ENCODE results near the gene LTBP1.

The LTBP1 gene

DNA sequence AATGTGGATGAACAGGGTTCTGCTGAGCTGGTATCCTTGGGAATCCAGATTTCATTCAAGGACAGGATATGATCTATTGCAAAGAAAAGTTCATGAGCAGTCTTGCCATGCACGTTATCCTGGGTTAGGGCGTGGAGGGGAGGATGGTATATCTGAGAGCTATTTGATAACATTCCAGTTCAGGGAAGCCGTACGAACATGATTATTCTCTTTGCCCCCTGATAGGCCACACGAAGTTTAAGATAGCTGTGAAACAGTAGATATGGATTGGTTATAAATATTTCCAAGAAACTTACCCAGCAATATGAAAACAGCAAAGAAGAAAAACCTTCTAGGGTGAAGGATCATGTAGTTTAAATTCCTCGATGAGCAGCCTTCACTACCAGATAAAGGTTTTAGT is 171.9 kb downstream of the LTBP1 start:
- DNase-seq (ENCODE audit: low read depth): no peak

DNA sequence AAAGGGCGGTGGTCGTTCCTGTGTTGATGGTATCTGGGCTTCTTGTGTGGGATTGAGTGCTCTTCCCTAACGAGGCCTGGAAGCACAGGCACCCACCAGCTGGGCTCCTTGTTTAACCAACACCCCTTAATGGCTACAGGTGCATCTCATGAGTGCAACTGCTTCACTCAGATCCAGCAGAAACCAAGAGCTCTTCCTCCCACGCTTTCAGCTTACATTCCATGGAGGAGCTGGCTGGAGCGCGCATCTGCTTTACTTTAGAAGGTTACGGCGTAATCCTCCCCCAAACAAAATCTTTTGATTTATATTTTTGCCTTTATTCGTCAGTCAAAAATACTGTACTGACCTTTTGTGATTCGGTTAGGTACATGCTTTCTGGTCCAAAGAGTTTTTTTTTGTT is 174.7 kb downstream of the LTBP1 start:
- no peak for DNase-seq (ENCODE audit: low read depth)

DNA sequence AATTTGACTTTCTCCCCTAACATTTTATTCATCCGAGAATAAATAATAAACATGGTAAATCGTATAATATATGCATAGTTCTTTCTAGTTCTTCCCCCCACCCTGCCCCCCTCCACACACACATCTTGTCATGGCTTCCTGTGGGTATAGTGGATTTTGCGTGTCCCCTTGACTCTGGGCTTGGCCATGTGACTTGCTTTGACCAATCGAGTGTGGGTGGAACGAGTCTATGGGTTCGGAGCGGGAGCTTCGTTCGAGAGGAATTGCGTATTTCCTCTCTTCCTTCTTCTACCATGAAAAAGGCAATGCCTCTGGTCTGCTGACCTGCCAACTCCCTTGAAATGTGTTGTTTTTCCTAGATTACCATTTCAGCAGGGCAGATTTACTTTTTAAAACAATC is 175.2 kb downstream of the LTBP1 start:
- DNase-seq (ENCODE audit: low read depth): no peak

DNA sequence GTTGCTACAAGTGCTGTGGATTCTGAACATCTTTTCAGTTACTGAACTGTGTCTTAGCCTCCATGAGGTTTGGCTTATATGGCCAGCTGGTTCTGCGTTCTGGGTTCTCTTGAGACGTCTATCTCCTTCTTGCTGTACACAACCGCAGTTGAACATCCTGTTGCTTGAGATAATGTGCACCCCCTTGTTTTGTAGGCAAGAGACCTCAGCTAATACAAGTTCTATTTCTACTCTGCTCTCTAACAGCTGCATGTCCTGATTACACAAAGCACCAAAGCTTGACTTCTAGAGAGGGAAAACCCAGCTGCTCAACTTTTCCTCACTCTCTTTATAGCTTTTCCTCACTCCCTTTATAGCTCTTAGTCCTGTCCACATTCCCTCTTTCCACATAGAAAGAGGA is 176.0 kb downstream of the LTBP1 start:
- no peak for DNase-seq (ENCODE audit: low read depth)

DNA sequence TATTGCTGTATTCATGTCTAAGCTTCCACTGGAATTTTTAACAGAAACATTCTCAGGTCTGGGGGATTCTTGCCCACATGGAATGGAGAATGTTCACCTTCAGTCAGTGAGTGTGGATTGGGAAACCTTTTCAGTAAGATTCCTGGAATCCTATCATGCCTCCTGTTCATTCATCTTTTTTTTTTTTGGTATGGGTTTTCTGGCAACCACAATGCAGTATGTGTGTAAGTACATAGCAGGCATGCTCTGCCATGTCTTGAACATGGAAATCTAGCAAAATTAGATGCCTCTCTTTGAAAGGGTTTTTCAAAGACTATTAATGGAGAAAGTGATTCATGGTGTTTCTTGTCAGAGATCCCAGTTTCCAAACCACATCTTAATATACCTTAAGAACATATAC is 176.5 kb downstream of the LTBP1 start:
- DNase-seq (ENCODE audit: low read depth): no peak

DNA sequence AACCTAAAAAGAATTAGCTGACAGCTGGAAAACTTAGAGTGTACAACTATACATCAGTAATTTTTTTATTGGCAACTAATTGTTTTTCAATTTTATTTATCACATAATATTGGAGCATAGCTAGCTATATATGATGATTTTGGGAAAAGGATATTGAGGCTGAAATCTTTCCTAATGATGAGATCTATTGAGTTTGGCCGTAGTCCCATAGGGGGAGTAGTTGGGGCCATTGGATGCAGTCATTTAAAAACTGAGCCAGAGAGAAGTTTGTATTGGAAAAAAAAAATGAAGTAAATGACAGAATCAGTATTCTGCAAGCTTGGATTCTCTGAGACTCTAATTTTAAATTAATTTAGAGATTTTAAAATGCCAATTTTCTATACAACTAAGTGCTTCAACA is 179.8 kb downstream of the LTBP1 start:
- no peak for DNase-seq (ENCODE audit: low read depth)

DNA sequence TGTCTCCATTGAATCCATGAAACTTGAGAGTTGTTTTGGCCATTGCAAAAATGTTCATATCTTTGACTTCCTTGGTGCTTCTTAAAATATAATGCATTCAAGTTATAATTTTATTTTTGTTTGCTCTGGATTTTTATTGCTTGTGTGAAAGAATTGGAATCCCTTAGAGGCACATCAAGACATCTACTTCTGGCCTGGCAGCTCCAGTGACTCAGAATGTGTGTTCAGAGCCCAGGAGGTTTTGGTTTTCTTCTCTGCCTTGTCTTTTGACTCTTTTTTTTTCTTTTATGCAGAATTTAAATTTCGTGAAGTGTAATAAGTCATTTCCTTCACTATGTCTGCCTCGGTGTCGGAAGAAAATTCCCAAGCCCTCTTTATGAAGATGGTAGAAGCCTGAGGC is 180.2 kb downstream of the LTBP1 start:
- DNase-seq (ENCODE audit: low read depth): no peak

DNA sequence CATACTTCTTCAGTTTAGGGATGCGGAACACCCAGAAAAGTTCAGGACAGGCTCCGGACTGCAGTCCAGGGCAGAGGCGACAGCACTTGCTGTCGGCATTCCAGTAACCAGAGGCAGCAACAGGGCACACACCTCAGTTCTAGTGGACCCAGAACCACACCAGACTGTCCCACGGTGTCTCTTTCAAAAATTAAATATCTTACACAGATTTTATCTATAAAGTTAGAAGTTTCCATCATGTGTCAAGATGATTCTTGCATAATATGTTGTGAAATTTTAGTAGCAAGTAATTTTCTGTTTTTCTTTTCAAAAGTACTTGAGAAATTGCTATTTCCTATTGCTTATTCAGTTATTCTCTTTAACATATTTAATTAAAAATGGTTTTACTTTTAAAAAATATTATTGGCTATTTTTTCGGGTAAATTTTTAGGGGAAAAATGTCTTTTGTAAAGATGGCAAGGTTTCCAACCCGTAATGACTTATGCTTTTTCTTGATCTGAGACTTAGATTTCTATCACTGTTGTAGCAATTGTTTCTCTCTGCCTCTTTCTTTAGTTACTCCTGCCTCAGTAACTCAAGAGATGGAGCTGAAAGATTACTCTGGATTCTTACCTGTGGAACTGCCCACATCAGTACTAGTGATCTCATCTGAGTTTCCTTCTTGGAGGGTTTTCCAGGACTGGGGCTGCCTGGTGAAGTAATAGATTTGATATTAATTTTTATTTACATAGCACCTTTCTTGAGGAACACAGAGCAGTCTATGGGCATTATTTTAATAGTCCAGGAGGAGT is 182.7 kb downstream of the LTBP1 start:
- DNase-seq (ENCODE audit: low read depth): no peak

DNA sequence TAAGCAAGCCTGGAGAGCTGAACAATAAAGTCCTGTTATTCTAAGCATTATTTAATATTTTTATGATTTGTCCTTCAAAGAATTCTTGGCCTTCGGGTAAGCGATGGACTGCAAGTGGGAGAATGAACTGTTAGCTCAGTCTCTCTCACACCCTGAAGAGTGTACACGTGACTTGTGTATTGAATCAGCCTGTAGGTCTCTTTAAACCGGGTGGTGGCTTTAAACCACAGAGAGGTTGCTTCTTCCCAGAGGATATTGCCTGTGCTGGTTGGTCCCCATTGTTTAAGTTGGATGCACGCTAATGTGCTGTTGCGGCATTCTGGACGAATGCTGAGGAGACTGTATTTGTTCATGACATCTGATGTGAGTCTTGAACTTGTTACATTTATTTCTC is 183.3 kb downstream of the LTBP1 start:
- no peak for DNase-seq (ENCODE audit: low read depth)

DNA sequence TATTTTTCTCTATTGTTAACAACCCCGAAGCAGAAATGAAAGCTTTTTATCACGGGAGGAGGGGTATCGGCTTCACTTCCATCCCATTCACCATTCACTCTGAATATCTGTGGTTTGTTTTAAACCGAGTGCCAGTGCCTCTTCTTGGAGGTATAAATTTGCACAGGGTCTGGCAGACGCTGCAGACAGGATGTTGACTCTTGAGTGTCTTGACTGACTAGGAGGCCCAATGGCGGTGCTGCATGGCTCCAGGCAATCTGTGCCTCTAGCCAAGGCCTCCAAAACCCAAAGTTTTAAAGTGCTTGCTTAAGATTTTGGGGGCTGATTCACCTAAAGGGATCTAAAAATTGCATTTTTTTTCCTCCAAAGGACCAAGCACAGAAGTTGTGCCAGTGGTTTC is 183.8 kb downstream of the LTBP1 start:
- DNase-seq (ENCODE audit: low read depth): no peak

DNA sequence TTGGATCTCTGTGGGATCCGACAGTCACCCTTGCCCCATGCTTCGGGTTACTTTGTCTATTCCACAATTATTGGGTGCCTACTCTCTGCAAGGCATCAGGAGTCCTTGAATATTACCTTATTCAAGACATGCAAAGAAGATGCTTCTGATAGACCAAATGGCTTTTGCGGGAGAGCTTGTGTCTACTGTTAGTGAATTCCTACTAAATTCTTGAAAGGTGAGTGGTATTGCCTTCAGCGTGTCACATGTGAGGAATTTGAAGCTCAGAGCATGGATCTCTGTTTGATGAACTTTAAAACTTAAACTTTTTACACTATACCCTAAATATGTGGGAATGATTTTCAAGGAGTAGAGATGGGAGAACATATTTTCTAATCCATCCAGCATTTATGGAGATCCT is 184.4 kb downstream of the LTBP1 start:
- DNase-seq (ENCODE audit: low read depth): no peak

DNA sequence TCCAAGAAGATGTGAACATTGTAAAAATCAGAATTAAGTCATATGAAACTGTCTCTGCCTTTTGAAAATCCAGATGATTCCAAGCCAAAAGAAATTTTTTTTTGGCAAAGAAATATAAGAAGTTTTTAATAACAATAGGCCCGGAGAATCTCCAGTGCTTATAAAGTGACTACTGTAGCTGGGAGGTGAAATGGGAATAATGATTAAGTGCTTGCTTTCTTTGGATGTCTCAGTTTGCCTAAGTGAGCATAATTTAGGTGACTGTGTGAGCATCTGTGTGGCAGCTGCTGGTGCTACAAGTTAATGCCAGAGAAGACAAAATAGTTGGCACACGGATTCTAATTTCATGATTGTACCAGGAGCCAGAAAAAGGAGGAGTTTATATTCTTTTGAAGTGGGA is 185.0 kb downstream of the LTBP1 start:
- no peak for DNase-seq (ENCODE audit: low read depth)

DNA sequence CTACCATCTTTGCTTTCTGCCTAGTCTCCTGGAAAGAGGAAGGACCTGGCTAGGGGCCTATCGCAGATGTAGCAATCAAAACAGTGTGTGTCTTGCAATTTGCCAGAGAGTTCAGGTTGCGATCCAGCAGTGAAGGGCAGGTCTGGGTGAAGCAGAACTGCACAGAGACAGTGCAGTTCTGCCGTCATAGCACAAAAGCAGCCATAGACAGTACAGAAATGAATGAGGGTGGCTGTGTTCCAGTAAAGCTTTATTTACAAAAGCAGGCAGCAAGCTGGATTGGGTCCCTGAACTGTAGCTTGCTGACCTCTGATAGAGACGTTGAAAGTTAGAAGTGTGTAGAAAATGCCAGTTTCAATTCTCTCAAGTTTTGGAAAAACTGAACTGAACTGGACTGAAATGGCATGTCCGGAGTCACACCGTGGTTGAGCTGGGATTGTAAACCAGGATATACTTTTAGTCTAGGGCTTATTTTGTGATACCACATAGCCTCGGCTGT is 186.8 kb downstream of the LTBP1 start:
- DNase-seq (ENCODE audit: low read depth): no peak

DNA sequence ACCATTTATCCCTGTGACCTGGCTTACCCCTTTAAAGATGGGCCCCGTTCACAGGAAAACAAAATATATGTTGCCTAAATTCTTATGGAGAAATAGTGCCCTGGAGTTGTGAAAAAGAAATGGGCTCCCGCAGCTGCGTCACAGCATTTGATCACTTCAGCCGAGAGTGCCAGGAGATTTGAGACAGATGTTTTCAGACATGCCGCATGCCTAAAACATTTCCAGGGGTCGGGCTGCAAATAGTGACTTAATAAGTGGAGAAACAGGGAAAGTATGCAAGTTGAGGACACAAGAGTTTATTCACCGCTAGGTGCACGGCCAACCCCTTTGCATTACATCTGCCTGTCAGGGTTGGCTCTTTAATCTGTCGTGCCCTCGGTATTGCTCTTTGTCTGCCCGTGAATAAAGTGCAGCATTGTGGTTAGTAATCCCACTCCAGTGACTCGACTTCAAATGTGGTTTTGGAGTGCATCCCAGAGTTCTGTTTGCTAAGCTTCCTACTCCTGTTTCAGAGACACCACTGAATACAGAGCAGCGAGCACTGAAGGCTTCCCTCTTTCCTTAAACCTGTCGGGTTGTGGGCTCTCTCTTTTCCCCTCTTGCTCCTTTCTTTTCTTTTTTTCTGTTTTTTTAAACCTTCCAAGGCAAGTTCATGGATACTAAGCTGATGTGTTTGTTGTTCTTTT is 187.5 kb downstream of the LTBP1 start:
- DNase-seq (ENCODE audit: low read depth): peak; percentile 93

DNA sequence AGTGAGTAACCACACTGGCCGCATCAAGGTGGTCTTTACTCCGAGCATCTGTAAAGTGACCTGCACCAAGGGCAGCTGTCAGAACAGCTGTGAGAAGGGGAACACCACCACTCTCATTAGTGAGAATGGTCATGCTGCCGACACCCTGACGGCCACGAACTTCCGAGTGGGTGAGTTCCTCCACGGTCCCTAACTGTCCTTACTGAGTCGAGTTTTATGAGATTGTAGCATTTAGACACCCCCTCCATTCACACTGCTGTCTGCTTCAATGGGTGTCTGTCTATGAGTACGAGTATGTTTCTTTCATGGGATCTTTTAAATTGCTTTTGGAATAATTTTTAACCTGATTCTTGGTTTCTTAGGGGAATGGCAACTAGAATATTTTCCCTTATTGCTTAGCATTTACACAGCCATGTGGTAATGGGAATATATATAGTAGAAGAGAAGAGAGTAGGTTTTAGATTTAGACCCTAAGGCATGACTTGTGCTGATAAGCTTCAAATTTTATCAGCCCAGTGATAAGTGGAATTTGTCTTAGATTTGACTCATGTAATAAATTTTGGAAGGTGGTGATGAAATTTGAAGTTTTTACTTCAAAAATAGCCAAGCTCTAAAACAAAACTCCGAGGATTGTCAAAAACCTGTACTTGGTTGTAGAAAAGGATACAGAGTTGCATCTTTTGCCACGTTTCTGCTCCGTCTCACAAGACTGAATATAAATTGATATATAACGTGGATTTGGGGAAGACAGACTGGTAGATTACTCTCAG is 188.2 kb downstream of the LTBP1 start:
- DNase-seq (ENCODE audit: low read depth): no peak

DNA sequence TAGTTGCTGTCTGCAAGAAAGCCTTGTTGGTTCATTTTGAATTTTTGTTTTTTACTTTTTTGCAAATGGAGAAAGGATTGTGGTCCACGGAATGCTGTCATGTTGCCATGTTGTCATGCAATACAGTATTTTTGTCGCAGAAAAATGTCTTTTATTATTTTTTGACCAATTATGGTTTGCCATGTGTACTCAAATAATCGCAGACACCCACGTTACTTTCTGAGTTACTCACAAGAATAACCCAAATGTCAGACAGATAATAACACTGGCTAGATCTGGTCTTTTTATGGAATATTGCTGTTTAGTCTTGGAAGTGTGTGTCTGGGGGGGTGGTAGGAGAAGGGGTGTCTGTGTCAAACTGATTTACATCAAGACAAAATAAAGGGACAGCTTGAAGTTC is 188.9 kb downstream of the LTBP1 start:
- DNase-seq (ENCODE audit: low read depth): no peak

DNA sequence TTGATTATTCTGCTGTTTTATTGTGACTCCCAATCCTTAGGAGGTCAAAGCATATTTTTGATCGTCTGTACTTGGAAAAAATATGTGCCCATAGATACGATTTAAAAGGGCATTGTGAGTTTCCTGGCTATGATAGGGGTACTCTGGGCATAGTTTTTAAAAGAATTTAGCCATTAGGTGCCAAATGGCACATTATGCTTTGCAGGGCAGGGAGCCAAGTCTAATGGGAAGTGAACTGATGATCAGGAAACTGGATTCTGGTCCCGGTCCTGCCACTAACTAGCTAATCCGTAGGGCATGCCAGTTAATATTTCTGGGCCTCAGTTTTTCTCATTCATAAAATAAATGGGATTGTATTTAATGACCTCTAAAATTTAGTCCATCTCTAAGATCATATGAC is 189.3 kb downstream of the LTBP1 start:
- no peak for DNase-seq (ENCODE audit: low read depth)

DNA sequence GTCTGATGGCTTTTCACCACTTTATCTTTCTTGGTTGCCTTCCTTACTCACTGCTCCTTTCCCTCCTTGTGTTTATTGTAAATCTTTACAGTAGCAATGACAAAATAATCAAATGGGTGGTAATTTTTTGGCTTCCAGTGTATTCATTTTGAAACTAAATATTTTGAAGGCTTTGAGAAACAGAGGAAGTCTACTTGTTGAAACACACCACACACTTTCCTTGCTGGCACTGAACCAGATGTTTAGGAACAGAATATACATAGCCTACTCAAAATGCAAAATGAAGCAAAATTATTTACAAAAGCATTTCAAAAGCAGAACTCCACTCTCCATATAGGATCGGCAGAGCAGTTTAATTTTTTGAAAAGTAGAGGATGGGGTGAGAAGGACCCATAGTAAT is 189.8 kb downstream of the LTBP1 start:
- no peak for DNase-seq (ENCODE audit: low read depth)

DNA sequence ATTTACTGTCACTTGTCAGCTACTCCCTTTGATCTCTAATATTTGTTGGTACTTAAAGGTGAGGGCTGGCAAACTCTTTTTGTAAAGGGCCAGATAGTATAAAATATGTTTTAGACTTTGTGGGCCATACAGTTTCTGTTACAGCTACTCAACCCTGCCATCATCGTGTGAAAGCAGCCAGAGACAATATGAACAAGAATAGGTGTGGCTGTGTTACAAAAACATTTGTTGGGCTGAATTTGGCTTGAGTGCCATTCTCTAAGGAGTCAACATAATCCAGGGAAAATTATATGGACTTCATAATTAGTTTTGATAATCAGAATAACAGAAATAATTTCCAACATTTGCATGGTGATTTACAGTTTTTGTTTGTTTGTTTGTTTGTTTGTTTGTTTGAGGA is 190.6 kb downstream of the LTBP1 start:
- no peak for DNase-seq (ENCODE audit: low read depth)

DNA sequence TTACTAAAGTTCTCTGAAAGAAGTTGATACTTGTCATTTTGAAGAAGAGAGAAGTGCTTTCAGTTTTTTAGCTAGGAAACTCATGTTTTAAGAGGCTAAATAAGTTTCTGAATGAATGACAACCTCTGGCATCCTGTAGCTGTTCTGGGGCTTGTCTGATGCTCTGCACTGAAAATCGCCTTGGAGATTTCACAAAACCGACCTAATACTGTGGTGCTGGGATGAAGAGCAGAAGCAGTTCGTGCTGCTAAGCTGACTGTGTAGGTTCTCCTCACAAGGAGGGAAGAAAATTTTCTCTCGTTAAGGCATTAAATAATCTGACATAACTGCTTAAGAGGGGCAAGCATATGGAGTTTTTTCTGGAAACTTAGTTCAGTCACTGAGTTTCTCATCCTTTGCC is 193.2 kb downstream of the LTBP1 start:
- no peak for DNase-seq (ENCODE audit: low read depth)

DNA sequence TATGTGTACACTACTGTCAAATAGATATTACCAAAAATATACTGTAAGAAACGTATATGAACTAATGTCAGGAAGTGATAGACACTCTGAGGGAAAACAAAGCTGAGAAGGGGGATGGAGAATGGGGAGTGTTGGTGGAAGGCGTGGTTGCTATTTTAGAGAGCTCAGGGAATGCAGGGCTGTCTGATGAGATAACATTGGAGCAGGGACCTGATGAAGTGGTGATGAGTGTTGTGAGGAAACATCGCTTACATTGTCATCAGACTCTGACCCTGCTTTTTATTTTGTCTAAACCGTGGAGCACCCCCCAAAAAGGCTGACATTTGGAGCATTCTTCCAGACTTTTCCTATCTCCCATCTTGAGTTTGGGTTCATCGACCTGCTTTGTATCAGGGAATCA is 194.7 kb downstream of the LTBP1 start:
- no peak for DNase-seq (ENCODE audit: low read depth)

DNA sequence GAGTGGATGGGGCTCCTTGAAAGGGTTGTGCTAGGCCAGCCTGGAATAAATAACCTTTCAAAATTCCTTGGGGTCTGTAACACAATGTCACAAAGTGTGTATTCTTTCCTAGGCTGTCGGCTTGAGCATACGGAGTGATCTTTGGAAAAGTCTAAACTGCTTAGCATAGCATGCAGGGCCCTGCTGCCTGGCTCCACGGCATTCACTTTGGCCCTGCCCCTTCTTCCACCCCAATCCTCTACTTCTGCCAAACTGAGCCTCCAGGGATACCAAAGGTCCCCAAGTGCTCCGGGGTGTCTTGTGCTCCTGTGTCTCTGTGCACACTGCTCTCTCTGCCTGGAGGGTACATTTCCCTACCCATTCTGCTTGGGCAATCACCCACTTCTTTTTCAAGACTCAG is 196.1 kb downstream of the LTBP1 start:
- no peak for DNase-seq (ENCODE audit: low read depth)

DNA sequence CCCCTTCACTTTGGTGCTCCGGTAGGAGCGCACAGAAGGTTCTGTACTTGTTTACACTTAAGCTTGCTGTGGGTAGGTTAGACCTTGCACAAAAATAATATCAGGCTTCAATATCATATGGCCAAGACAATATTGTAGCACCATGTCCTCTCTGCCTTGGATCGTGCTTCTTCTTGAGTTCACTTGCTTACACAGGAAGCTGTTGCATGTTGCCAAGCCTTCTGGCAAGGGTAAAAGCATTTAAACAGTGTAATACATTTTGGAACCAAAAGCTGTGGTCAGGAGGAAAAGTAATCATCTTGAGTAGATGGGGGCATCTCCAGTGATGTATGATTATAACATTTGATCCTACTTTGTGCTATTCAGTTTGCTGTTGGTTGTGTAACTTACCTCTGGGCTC is 197.5 kb downstream of the LTBP1 start:
- DNase-seq (ENCODE audit: low read depth): no peak
